Measurements from ENCODE around the gene C16orf89. TPM values are rescaled to one million over a fixed set of nuclear protein-coding genes. Genes with fewer than 3 reads are reported as not detected.

The C16orf89 gene
- total RNA-seq, 3 donors from 2014 or later (not counting 1 experiment from before 2014, with no cell fraction given) = not detected

DNA sequence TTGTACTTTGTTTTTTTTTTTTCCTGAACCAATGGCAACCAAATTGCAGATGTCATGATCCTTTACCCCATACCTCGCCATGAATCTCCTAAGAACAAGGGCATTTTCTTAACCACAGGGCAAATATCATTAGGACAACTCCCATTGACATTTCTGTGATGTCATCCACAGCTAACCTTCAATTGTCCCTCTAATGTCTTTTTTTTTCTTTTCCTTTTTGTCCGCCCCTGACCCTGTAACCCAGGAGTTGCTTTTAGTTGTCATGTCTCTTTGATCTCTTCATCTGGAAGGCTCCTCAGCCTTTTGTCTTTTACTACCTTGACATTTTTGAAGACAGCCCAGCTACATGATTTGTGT, 31.6 kb downstream of the C16orf89 start:
- no peak for TF ChIP-seq CTCF (IDR thresholded peaks at IDR 0.05)
- Histone ChIP-seq H3K27ac (ENCODE audit: low read length) (peak overlapping the region; percentile 55), H3K27me3 (ENCODE audit: control insufficient read depth, insufficient read depth, low read length) (no peaks in the 10 kb centered on the region), H3K9me3 (ENCODE audit: control insufficient read depth, insufficient read depth, low read length) (no peaks in the 10 kb centered on the region), H3K4me1 (ENCODE audit: control insufficient read depth, insufficient read depth, low read length) (peaks cover 19% of the 10 kb centered on the region), H3K4me3 (ENCODE audit: low read length) (peak overlapping the region; percentile 81), H3K36me3 (ENCODE audit: control insufficient read depth, insufficient read depth, low read length) (no peaks in the 10 kb centered on the region)
- Mint-ChIP-seq H3K27ac (peak overlapping the region; percentile 80 to 88), H3K9me3 (no peaks in the 10 kb centered on the region), H3K36me3 (no peaks in the 10 kb centered on the region), H3K4me3 (peak overlapping the region; percentile 92), H3K27me3 (ENCODE audit: low read depth in 2 of 2) (no peaks in the 10 kb centered on the region), H3K4me1 (peaks cover 14 to 20% of the 10 kb centered on the region in 2 donors)
- DNase-seq (no peak), ATAC-seq (no peak)
- intact Hi-C loops (cut with micrococcal nuclease) = loop anchor here (10.0 kb wide), 1 partner anchor 61 kb away; the partner anchor contains the start of gene EEF2KMT
- WGBS (ENCODE audit: insufficient coverage) = 12% methylated on average over 2 of the region's 2 CpGs

DNA sequence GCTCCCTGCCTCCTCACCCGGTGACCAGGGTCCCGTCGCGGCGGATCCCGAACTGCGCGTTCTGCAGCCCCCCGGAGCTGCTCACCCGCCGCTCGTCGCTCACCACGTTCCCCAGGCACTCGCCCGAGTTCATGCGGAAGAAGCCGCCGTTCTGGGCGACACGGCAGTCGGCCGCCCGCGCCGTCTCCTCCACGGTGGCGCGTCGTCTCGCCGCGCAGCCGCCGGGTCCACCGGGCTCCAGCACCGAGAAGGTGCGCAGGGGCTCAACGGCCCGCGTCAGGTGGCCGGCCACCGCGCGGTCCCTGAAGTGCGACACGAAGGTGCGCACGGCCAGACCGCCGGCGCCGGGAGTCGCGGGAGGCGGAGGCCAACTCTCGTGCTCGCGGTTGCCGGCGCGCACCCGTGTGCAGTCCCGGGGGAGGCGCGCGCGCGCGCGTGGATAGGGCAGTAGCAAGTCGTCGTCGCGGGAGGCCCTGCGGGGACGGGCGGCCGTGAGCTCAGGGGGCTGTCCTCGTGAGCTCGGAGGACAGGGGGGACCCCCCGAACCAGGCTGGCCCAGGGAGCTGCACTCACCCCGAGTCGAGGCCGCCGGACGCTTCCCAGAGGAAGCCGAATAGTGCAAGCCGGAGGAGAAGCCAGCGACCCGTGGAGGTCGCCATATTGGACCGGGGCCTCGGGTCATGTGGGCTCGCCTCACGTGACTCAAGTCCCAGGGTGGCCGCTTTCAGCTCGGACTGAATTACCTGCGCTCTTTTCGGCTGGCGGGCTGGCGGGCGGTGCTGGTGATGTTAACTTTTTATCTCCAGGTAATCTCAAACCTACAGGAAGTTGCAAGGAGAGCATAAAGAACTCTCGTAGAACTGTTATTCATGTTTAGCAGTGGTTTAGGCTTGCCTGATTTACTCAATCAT, 32.2 kb downstream of the C16orf89 start, which contains the start of gene NAGPA:
TSS of gene NAGPA (minus strand) at position 680 of the 911 bp plus-strand sequence. CDS start at position 659, 21 bp downstream.
- WGBS (ENCODE audit: insufficient coverage) = under 1% methylated on average over 103 of the region's 104 CpGs

DNA sequence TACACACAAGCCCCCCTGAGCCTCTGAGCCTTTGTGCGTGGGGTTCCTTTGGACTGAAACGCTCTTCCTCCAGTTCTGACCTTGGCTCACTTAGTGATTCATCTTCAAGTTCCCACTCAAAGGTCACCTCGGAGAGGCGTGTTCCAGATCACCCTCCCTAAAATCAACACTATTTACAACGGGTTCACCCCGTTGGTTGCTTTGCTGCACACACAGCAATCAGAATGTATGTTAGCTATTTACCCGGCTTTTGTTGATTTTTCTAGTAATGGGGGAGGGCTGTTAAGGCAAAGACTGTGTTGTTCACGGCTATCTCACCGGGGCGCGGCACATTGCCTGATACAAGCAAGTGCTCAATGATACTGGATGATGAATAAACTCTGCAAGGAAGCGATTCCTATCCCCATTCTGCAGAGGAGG, 33.0 kb downstream of the C16orf89 start:
- H3K4me1 Mint-ChIP-seq = peaks cover 14 to 20% of the 10 kb centered on the region in 2 donors
- Histone ChIP-seq H3K27ac (ENCODE audit: low read length) (no peak overlapping the region), H3K4me1 (ENCODE audit: control insufficient read depth, insufficient read depth, low read length) (peaks cover 19% of the 10 kb centered on the region), H3K27me3 (ENCODE audit: control insufficient read depth, insufficient read depth, low read length) (no peaks in the 10 kb centered on the region), H3K9me3 (ENCODE audit: control insufficient read depth, insufficient read depth, low read length) (no peaks in the 10 kb centered on the region), H3K36me3 (ENCODE audit: control insufficient read depth, insufficient read depth, low read length) (peaks cover 5% of the 10 kb centered on the region), H3K4me3 (ENCODE audit: low read length) (peak overlapping the region; percentile 46)
- H3K36me3 Mint-ChIP-seq = no peaks in the 10 kb centered on the region
- no peaks in the 10 kb centered on the region for H3K9me3 Mint-ChIP-seq
- ATAC-seq (no peak), DNase-seq (no peak)
- peak overlapping the region in 1 of 2 donors; percentile 88 for H3K27ac Mint-ChIP-seq
- intact Hi-C loops (cut with micrococcal nuclease) = loop anchor here (10.0 kb wide), 1 partner anchor 62 kb away; the partner anchor contains the start of gene EEF2KMT
- 57% methylated on average over 12 of the region's 12 CpGs for WGBS (ENCODE audit: insufficient coverage)
- peak overlapping the region; percentile 78 for H3K4me3 Mint-ChIP-seq
- no peaks in the 10 kb centered on the region for H3K27me3 Mint-ChIP-seq (ENCODE audit: low read depth in 2 of 2)
- TF ChIP-seq CTCF (IDR thresholded peaks at IDR 0.05) = no peak

More for the DNA sequence above, 32.2 kb downstream of the C16orf89 start, which contains the start of gene NAGPA:
- no peak for TF ChIP-seq CTCF (IDR thresholded peaks at IDR 0.05)
- intact Hi-C loops (cut with micrococcal nuclease) = loop anchor here (10.0 kb wide), 1 partner anchor 61 kb away; the partner anchor contains the start of gene EEF2KMT
- Mint-ChIP-seq H3K4me3 (peak within 1 kb of the TSS; percentile 92), H3K27ac (peak within 1 kb of the TSS; percentile 80 to 88), H3K27me3 (ENCODE audit: low read depth in 2 of 2) (no peaks in the 10 kb centered on the region), H3K36me3 (no peaks in the 10 kb centered on the region), H3K9me3 (no peaks in the 10 kb centered on the region), H3K4me1 (peaks cover 14 to 20% of the 10 kb centered on the region in 2 donors)
- ATAC-seq = peak; percentile 88 to 97 (median 95)
- Histone ChIP-seq H3K9me3 (ENCODE audit: control insufficient read depth, insufficient read depth, low read length) (no peaks in the 10 kb centered on the region), H3K27ac (ENCODE audit: low read length) (peak within 1 kb of the TSS; percentile 55), H3K4me3 (ENCODE audit: low read length) (peak within 1 kb of the TSS; percentile 81), H3K36me3 (ENCODE audit: control insufficient read depth, insufficient read depth, low read length) (peaks cover 4% of the 10 kb centered on the region), H3K27me3 (ENCODE audit: control insufficient read depth, insufficient read depth, low read length) (no peaks in the 10 kb centered on the region), H3K4me1 (ENCODE audit: control insufficient read depth, insufficient read depth, low read length) (peaks cover 19% of the 10 kb centered on the region)
- DNase-seq = peak; percentile 81 to 88

Data from natural killer cell (primary cell).